K562 (cell line): ENCODE results near the gene FNBP1. TPM values are rescaled to one million over a fixed set of nuclear protein-coding genes. Genes with fewer than 3 reads are reported as not detected.

Source experiments
- ARID3A ChIP-seq: IDR thresholded peaks from 2 replicates; pipeline ENCODE4 v1.6.1; 2012; ENCODE audit warnings: low read depth, low read length, improper control_type of control experiment, borderline replicate concordance
- ELF4 ChIP-seq: fragments of 450-650 bp; formaldehyde crosslinking; IDR thresholded peaks from 2 replicates; pipeline ENCODE4 v1.4.0; 2022; ENCODE audit warnings: missing genetic modification characterization
- EWSR1 ChIP-seq: fragments of 450-650 bp; IDR thresholded peaks from 2 replicates; pipeline ENCODE4 v1.6.1; 2018; ENCODE audit warnings: borderline replicate concordance, mild to moderate bottlenecking, low read depth, moderate library complexity; ENCODE audit not compliant: partially characterized antibody
- HNRNPLL ChIP-seq: fragments of 200-400 bp; formaldehyde crosslinking; IDR thresholded peaks from 2 replicates; pipeline ENCODE4 v1.6.1; 2017; ENCODE audit warnings: low read length, low read depth, mild to moderate bottlenecking; ENCODE audit not compliant: poor library complexity, severe bottlenecking
- JUN ChIP-seq, 2 experiments: sonication (generic) in 1 of 2; formaldehyde crosslinking in 1 of 2; IDR thresholded peaks; 2 replicates each; pipeline versions ENCODE4 v1.6.1 to v1.8.0; 2012 to 2022; ENCODE audit warnings: borderline replicate concordance in 2 of 2, mild to moderate bottlenecking in 2 of 2, improper control_type of control experiment in 1 of 2, low read depth in 1 of 2, low read length in 1 of 2, missing genetic modification reagents in 1 of 2
- JUND ChIP-seq, 2 experiments: IDR thresholded peaks; 2 replicates in 1 of 2; 3 replicates in 1 of 2; pipeline ENCODE4 v1.6.1; 2011; ENCODE audit warnings: borderline replicate concordance in 2 of 2, low read depth in 2 of 2, low read length in 2 of 2, improper control_type of control experiment in 1 of 2, missing biosample characterization in 1 of 2, missing genetic modification characterization in 1 of 2, missing genetic modification reagents in 1 of 2
- LEF1 ChIP-seq: fragments of 450-650 bp; IDR thresholded peaks from 2 replicates; pipeline ENCODE4 v1.6.1; 2016; ENCODE audit warnings: mild to moderate bottlenecking
- MAZ ChIP-seq, 2 experiments: fragments of 450-650 bp in 1 of 2; sonication (generic) in 1 of 2; formaldehyde crosslinking; IDR thresholded peaks in 1 of 2; conservative IDR thresholded peaks in 1 of 2; 2 replicates each; pipeline versions ENCODE4 v1.4.0 to v1.5.0; 2020; ENCODE audit warnings: mild to moderate bottlenecking in 1 of 2, missing genetic modification reagents in 1 of 2
- MED1 ChIP-seq: sonication (generic); formaldehyde crosslinking; IDR thresholded peaks from 2 replicates; pipeline ENCODE4 v1.8.1; 2023; ENCODE audit warnings: missing genetic modification reagents, borderline replicate concordance
- NFE2 ChIP-seq: IDR thresholded peaks from 2 replicates; pipeline ENCODE4 v1.6.1; 2014; ENCODE audit warnings: antibody characterized with exemption, low read depth
- OTX1 ChIP-seq: fragments of 450-650 bp; formaldehyde crosslinking; IDR thresholded peaks from 2 replicates; pipeline ENCODE4 v1.4.0; 2022; ENCODE audit warnings: mild to moderate bottlenecking
- POLR2H ChIP-seq: IDR thresholded peaks from 2 replicates; pipeline ENCODE4 v1.6.1; 2016; ENCODE audit warnings: missing genetic modification characterization, low read depth, mild to moderate bottlenecking, control low read depth, missing compliant biosample characterization, moderate library complexity
- ZNF384 ChIP-seq: IDR thresholded peaks from 2 replicates; pipeline ENCODE4 v1.6.1; 2012; ENCODE audit warnings: low read depth, low read length, improper control_type of control experiment
- ZNF75A ChIP-seq: fragments of 450-650 bp; formaldehyde crosslinking; IDR thresholded peaks from 2 replicates; pipeline ENCODE4 v1.4.0; 2020; ENCODE audit warnings: mild to moderate bottlenecking
- polyA plus RNA-seq, 8 experiments: library from polyadenylated mRNA; depleted of rRNA in 4 of 8; stranded (reverse) in 5 of 8; unstranded in 3 of 8; fragments of >200 nt; fragmentation: Nextera tagmentation in 2 of 8; fragmentation: Illumina TruSeq in 1 of 8; extraction: Ambion mirVana in 2 of 8; extraction: Trizol in 1 of 8; gene quantifications; 2 replicates each; pipeline versions ENCODE4 v1.2.1 to v1.2.3, GENCODE V29; 2011 to 2014; ENCODE audit warnings: inconsistent platforms in 1 of 8, missing spikeins in 1 of 8
- total RNA-seq, 7 experiments: library from RNA; depleted of rRNA in 6 of 7; stranded (reverse); fragments of >200 nt in 6 of 7; fragmentation: Illumina TruSeq in 2 of 7; extraction: Trizol in 2 of 7; gene quantifications; 2 replicates each; pipeline versions ENCODE4 v1.2.1 to v1.2.3, GENCODE V29; 2011 to 2021; ENCODE audit warnings: low replicate concordance in 1 of 7
- TF ChIP-seq, protein P1 (sequence below): sonication (generic); formaldehyde crosslinking; IDR thresholded peaks from 2 replicates; pipeline ENCODE4 v1.8.0; 2022; ENCODE audit warnings: mild to moderate bottlenecking, missing genetic modification reagents
- TF ChIP-seq, protein P2 (sequence below): fragments of 250-450 bp; sonication (Bioruptor Pico); IDR thresholded peaks from 2 replicates; pipeline ENCODE4 v1.4.0; 2020; ENCODE audit warnings: mild to moderate bottlenecking, moderate library complexity, borderline replicate concordance

The FNBP1 gene
- total and polyA plus RNA-seq, 9 of the 15 experiments (the other 6 are each of a cell fraction or from before 2014, with no cell fraction given), result 1.8 to 14.9 (median 7.6) TPM

- TF ChIP-seq, protein P1, sequence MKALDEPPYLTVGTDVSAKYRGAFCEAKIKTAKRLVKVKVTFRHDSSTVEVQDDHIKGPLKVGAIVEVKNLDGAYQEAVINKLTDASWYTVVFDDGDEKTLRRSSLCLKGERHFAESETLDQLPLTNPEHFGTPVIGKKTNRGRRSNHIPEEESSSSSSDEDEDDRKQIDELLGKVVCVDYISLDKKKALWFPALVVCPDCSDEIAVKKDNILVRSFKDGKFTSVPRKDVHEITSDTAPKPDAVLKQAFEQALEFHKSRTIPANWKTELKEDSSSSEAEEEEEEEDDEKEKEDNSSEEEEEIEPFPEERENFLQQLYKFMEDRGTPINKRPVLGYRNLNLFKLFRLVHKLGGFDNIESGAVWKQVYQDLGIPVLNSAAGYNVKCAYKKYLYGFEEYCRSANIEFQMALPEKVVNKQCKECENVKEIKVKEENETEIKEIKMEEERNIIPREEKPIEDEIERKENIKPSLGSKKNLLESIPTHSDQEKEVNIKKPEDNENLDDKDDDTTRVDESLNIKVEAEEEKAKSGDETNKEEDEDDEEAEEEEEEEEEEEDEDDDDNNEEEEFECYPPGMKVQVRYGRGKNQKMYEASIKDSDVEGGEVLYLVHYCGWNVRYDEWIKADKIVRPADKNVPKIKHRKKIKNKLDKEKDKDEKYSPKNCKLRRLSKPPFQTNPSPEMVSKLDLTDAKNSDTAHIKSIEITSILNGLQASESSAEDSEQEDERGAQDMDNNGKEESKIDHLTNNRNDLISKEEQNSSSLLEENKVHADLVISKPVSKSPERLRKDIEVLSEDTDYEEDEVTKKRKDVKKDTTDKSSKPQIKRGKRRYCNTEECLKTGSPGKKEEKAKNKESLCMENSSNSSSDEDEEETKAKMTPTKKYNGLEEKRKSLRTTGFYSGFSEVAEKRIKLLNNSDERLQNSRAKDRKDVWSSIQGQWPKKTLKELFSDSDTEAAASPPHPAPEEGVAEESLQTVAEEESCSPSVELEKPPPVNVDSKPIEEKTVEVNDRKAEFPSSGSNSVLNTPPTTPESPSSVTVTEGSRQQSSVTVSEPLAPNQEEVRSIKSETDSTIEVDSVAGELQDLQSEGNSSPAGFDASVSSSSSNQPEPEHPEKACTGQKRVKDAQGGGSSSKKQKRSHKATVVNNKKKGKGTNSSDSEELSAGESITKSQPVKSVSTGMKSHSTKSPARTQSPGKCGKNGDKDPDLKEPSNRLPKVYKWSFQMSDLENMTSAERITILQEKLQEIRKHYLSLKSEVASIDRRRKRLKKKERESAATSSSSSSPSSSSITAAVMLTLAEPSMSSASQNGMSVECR (CRISPR knock-in tag), result no peak
- TF ChIP-seq NFE2 (no peak), LEF1 (no peak), POLR2H (tag) (no peak), HNRNPLL (peak; percentile 37), JUN (IDR thresholded peaks at IDR 0.05; ENCODE audit: borderline replicate concordance, low read depth, low read length) (peak; percentile 49; the same call in 1 of the 2 replicates), JUN (CRISPR knock-in tag; IDR thresholded peaks at IDR 0.05; ENCODE audit: borderline replicate concordance) (no peak), ZNF384 (peak; percentile 13; the same call in 1 of the 2 replicates), ZNF75A (CRISPR knock-in tag) (peak; percentile 22; the same call in 1 of the 2 replicates), MAZ (CRISPR knock-in tag; conservative IDR thresholded peaks at IDR 0.05 in 1 of 2, IDR thresholded peaks at IDR 0.05 in 1 of 2) (peak in 1 of 2 experiments; percentile 54; a peak in 1 of 4 replicates), ELF4 (CRISPR knock-in tag) (peak; percentile 5; the same call in 1 of the 2 replicates), ARID3A (no peak), MED1 (no peak), OTX1 (no peak), EWSR1 (no peak), JUND (IDR thresholded peaks at IDR 0.05; ENCODE audit: borderline replicate concordance, low read depth, low read length) (peak; percentile 74), JUND (tag; IDR thresholded peaks at IDR 0.05; ENCODE audit: borderline replicate concordance, low read depth, low read length) (no peak)
- TF ChIP-seq, protein P2, sequence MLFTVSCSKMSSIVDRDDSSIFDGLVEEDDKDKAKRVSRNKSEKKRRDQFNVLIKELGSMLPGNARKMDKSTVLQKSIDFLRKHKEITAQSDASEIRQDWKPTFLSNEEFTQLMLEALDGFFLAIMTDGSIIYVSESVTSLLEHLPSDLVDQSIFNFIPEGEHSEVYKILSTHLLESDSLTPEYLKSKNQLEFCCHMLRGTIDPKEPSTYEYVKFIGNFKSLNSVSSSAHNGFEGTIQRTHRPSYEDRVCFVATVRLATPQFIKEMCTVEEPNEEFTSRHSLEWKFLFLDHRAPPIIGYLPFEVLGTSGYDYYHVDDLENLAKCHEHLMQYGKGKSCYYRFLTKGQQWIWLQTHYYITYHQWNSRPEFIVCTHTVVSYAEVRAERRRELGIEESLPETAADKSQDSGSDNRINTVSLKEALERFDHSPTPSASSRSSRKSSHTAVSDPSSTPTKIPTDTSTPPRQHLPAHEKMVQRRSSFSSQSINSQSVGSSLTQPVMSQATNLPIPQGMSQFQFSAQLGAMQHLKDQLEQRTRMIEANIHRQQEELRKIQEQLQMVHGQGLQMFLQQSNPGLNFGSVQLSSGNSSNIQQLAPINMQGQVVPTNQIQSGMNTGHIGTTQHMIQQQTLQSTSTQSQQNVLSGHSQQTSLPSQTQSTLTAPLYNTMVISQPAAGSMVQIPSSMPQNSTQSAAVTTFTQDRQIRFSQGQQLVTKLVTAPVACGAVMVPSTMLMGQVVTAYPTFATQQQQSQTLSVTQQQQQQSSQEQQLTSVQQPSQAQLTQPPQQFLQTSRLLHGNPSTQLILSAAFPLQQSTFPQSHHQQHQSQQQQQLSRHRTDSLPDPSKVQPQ (CRISPR knock-in tag), result 0 out of 2 replicates have a peak, but pooled peaks have one; percentile 19
These were observed 158.6 kb downstream of the FNBP1 start (continued) for GRCh38 chr9:129884220-129885017.
